NCI-H1694 treated with DMSO at 0.1 percent for 48 hours (cell line): ENCODE results near the gene TENT4B.
"Not testable (repeated sequence)": the region's sequence is repeated elsewhere in the genome, so short reads cannot be mapped to it uniquely, and the experiment has no call there.

ENCODE experiments used
- DNase-seq: peaks from one replicate; lab custom pipeline; 2025; lab: John Stamatoyannopoulos, UW

Gene TENT4B

GRCh38 chr16:50152807-50153595 lies at the start of gene TENT4B:
TENT4B (plus strand) TSS chr16:50153306; CDS start chr16:50153622, 316 bp downstream.
- DNase-seq, result peak; percentile 43

- no peak for DNase-seq
These were observed 49.3 kb upstream of the TENT4B start for GRCh38 chr16:50103764-50104163.

DNA sequence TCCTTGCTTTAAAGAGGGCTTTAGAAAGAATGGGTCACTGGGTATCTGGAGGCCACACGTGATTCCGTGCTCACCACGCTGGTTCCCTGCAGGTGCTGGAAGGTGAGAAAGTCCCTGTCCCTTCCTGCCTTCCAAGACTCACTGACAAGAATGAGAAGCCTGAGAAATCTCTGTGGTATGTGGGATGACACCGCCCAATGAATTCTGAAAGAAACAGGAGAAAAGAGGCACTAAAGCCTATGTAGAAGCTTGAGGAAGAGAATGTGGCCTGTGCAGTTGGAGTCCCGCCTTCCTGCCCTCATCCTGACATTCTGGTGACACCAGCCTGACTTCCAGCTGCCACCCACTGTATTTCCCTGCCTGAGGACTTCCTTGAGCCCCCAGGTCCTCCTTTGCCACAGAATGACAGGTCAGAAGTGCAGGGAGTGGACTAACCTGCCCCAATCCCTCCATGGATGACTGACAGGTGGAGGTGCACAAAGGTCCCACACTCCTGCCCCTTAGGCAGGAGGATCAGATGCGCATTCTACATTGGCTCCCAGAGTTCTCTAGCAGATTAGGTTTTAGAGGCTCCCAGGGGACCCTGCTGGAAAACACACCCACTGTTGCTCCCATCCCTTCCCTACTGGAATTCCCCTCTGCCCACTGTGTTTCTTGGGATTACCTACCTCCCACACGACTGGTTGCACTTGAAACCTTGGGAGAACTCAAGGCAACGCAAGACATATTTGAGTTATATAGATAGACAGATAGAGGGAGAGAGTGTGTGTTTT lies 38.6 kb upstream of the TENT4B start:
- DNase-seq, result no peak

DNA sequence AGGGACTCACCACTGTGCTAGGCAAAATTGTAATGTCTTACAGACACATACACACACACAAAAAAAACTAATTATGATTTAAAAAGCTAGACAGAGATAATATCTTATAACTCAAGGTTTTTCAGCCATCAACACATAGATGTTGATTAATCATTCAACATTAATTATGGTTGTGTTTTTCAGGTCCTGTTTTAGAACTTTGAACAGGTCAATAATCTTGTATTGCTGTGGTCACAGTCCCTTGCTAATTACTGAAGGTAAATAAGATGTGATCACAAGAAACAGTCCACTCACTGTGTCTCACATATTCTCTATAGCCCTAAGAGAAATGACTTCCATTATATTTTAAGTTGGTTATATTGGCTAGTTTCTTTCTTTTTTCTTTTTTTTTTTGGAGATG lies 32.4 kb upstream of the TENT4B start:
- no peak for DNase-seq

DNA sequence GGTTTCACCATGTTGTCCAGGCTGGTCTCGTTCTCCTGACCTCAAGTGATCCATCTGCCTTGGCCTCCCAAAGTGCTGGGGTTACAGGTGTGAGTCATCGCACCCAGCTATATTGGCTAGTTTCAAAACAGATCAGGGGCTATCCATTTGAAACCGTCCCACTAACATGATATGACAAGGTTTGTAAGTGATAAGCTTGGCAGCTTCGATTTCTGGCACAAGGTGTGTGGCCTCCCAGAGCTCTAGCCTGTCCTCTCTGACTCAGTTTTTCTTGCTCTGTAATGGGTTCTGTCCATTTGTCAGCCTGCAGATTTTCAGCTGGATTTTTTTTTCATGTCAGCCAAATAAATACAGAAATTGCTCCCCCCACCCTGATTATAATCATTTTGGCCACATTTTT lies 31.8 kb upstream of the TENT4B start:
- DNase-seq, result no peak

DNA sequence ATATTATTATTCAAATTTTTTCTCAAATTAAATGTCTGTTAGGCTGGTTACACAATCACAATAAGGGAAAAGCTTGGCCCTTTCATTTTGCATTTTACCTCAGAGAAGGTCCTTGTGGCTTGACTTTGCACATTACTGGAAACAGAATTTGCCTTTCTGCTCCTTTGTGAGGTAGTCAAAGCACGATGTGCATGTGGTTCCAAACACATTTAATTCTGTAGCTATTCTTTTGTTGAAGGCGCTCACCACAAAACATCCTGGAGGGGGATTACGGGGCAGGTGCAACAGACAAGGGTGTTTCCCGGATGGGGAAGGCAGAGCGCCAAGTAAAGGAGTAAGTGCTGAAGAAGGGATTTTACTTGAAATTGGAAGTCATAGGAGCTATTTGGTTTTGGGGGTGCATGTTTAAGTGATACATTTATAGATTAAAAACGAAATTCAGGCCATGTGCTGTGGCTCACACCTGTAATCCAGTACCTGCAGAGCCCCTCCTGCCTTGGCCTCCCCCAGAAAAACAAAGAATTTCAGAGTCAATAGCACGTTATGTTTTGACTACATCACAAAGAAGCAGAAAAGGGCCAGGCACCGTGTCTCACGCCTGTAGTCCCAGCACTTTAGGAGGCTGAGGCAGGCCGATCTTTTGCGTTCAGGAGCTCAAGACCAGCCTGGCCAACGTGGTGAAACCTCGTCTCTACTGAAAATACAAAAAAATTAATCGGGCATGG lies 31.2 kb upstream of the TENT4B start:
- no peak for DNase-seq

DNA sequence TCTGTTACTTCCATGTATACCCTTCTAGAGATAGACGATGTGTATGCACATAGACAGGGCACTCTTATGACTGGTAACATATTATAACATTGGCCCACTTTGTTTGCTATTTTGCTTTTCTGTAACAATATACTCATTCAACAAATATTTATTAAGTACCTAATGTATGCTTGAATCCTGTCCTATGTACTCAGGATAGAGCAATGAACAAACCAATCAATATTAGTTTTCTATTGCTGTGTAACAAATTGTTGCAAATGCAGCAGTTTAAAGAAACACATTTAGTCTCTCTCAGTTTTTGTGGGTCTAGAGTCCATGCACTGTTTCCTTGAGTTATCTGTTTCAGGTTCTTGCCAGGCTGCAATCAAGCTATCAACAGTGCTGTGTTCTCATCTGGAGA lies 29.7 kb upstream of the TENT4B start:
- no peak for DNase-seq

GRCh38 chr16:50124769-50125168 lies 28.3 kb upstream of the TENT4B start:
- DNase-seq, result no peak

GRCh38 chr16:50126183-50126582 lies 26.9 kb upstream of the TENT4B start:
- no peak for DNase-seq

- DNase-seq, result not testable (repeated sequence)
These were observed 20.5 kb upstream of the TENT4B start for GRCh38 chr16:50132571-50132970.

DNA sequence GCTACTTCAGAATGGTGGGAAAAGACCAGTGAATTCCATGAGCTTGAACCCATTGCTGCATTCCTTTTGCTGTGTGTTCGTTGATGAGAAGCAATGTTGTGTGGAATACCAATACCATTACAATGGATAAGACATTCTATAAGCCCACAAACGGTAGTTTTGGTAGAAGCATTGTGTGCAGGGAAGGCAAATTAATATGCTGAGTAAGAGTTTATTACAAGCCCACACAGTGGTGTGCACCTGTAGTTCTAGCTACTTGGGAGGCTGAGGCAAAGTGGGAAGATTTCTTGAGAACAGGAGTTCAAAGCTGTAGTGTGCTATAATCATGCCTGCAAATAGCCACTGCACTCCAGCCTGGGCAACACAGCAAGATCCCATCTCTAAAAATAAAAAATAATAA lies 19.9 kb upstream of the TENT4B start:
- no peak for DNase-seq

DNA sequence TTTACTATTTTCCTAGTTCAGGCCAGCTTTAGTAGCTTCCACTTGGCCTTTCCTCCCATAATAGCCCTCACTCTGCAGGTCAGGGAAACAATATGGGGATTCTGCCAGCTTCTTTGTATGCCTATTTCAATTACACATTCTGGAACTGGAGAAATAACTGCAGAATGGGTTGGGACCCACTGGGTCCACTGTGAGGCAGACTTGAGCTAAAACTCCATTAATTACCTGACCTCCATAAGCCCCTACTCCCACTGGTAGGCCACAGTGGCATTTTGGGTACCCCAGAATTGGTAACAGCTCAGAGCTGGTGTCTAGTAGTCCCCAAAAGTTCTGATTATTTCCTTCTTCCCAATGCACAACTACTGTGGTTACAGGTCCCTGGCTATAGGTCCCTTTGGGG lies 16.7 kb upstream of the TENT4B start:
- DNase-seq, result peak; percentile 31

DNA sequence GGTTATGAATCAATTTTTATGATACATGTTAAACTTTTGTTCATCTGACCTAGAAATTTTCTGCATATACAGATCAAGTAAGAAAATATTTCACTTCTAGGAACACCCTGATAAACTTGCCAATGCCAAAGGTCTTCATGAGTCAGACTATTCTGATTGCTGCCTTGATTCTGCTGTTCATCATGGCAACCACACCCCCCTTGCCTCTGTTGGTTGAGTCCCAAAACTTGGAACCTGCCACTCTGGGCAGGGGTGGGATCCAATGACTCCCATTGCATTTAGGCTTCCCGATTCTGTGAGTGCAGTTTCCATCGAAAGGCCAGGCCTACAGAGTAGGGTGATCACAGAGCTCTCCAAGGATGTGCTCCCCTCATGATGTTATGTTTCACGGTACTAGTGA lies 15.8 kb upstream of the TENT4B start:
- DNase-seq, result no peak

- no peak for DNase-seq
These were observed 13.5 kb upstream of the TENT4B start for GRCh38 chr16:50139580-50139979.

DNA sequence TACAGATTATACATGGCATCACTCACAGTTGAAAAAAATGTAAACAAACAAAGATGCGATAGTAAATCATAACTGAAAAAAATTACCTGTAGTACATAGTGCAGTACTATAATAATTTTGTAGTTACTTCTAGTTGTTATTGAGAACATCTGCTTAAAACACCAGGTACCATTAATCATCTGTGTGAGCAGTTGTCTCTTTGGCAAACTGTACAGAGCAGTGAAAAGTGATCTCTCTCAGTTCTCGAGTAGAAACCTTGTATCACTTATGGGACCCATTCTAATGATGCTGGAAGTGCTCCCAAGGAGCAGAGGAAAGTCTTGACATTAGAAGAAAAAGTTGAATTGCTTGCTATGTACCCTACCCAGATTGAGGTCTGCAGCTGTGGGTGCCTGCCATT lies 8.9 kb upstream of the TENT4B start:
- no peak for DNase-seq

GRCh38 chr16:50146479-50147435 lies 6.3 kb upstream of the TENT4B start:
- DNase-seq, result no peak

DNA sequence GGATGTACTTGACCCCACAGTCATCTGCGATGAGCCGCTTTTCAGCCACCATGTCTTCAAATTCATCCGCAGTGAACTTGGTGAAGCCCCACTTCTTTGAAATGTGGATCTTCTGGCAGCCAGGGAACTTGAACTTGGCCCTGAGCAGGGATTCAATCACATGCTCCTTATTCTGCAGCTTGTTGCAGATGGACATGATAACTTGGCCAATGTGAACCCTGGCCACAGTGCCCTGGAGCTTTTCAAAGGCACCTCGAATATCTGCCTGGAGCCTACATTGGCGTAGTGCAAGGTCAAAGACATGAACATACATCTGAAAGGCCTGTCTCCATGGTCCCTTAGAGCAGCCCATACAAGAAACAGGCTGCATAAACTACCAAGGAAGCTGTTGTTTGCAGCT lies 1.8 kb upstream of the TENT4B start:
- DNase-seq, result no peak

DNA sequence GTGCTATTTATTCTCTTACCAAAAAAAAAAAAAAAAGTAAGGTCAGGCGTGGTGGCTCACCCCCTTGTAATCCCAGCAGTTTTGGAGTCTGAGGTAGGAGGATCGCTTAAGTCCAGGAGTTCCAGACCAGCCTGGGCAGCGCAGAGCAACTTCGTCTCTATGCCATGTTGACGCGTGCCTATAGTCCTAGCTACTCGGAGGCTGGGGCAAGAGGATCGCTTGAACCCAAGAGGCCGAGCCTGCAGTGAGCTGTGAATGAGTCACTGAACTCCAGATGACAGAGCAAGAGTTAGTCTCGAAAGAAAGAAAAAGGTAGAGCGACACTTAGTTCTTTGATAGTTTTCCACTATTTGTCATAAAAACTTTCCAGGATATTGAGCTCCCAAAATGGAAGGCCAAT lies 1.4 kb upstream of the TENT4B start:
- no peak for DNase-seq

GRCh38 chr16:50152351-50152806 lies 727 bp upstream of the TENT4B start:
- no peak for DNase-seq

DNA sequence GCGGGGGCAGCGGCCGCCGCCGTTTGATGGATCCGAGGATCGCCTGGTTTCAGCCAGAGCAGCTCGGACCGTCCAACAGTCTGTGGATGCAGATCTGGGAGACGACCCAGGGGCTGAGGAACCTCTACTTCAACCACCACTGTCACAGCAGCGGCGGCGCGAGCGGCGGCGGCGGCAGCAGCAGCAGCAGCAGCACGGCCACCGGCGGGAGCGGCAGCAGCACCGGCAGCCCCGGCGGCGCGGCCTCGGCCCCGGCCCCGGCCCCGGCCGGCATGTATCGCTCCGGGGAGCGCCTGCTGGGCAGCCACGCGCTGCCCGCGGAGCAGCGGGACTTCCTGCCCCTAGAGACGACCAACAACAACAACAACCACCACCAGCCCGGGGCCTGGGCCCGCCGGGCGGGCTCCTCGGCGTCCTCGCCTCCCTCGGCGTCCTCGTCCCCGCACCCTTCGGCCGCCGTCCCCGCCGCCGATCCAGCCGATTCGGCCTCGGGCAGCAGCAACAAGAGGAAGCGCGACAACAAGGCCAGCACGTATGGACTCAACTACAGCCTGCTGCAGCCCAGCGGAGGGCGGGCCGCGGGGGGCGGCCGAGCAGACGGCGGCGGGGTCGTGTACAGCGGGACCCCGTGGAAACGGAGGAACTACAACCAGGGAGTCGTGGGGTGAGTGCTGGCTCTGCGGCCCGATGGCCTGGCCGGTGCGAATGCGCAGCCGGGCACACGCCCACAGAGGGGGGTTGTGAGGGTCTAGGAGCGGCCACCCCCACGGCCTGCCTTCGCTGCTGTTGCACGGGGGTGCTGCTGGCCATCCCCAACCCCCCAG lies 702 bp downstream of the TENT4B start:
- DNase-seq, result no peak
